GM18909 (cell line): ENCODE results near the gene GLCCI1.
"Not testable (repeated sequence)": the region's sequence is repeated elsewhere in the genome, so short reads cannot be mapped to it uniquely, and the experiment has no call there.

Experiments
- ATAC-seq: cut with Tn5 transposase; IDR thresholded peaks from one replicate; pipeline ENCODE4 v1.9.1; 2021; ENCODE audit warnings: mild to moderate bottlenecking; ENCODE audit not compliant: unreplicated experiment, poor library complexity

Gene GLCCI1

GRCh38 chr7:8084836-8085235 lies 116.2 kb downstream of the GLCCI1 start:
- ATAC-seq = no peak

- ATAC-seq = no peak
Measured at GRCh38 chr7:8085420-8085819, 116.8 kb downstream of the GLCCI1 start.

- no peak for ATAC-seq
Measured at GRCh38 chr7:8086239-8086638, 117.6 kb downstream of the GLCCI1 start.

GRCh38 chr7:8089036-8089780 lies 120.6 kb downstream of the GLCCI1 start:
- no peak for ATAC-seq

GRCh38 chr7:8092140-8092539 lies 123.5 kb downstream of the GLCCI1 start:
- no peak for ATAC-seq

GRCh38 chr7:8094164-8095140 lies 125.9 kb downstream of the GLCCI1 start:
- ATAC-seq = no peak

GRCh38 chr7:8101292-8101691 lies 132.7 kb downstream of the GLCCI1 start:
- not testable (repeated sequence) for ATAC-seq

GRCh38 chr7:8103282-8103681 lies 134.7 kb downstream of the GLCCI1 start:
- ATAC-seq = no peak

GRCh38 chr7:8105449-8106095 lies 137.0 kb downstream of the GLCCI1 start:
- no peak for ATAC-seq

GRCh38 chr7:8109196-8110022 lies 140.8 kb downstream of the GLCCI1 start:
- ATAC-seq = no peak

GRCh38 chr7:8111282-8111960 lies 142.8 kb downstream of the GLCCI1 start:
- ATAC-seq = no peak

GRCh38 chr7:8112685-8113084 lies 144.1 kb downstream of the GLCCI1 start:
- no peak for ATAC-seq

- no peak for ATAC-seq
Measured at GRCh38 chr7:8113184-8113583, 144.6 kb downstream of the GLCCI1 start.

GRCh38 chr7:8114175-8114574 lies 145.6 kb downstream of the GLCCI1 start:
- ATAC-seq = no peak

GRCh38 chr7:8115547-8116402 lies 147.2 kb downstream of the GLCCI1 start:
- ATAC-seq = peak; percentile 95

- ATAC-seq = no peak
Measured at GRCh38 chr7:8117195-8117594, 148.6 kb downstream of the GLCCI1 start.

- no peak for ATAC-seq
Measured at GRCh38 chr7:8119262-8119661, 150.7 kb downstream of the GLCCI1 start.

- ATAC-seq = no peak
Measured at GRCh38 chr7:8120390-8121058, 151.9 kb downstream of the GLCCI1 start.
